ENCODE data around the gene ACO1.

The ACO1 gene

GRCh38 chr9:32424616-32425015 is 40.2 kb downstream of the ACO1 start:
- DNase-seq, result no peak

- DNase-seq, result no peak
Measured at GRCh38 chr9:32426278-32426939, 42.0 kb downstream of the ACO1 start.

GRCh38 chr9:32427111-32427873 is 42.8 kb downstream of the ACO1 start:
- DNase-seq, result no peak

- DNase-seq, result no peak
Measured at GRCh38 chr9:32430720-32431119, 46.3 kb downstream of the ACO1 start.

- no peak for DNase-seq
Measured at GRCh38 chr9:32431196-32431595, 46.8 kb downstream of the ACO1 start.

- peak; percentile 31 for DNase-seq
Measured at GRCh38 chr9:32431940-32432555, 47.6 kb downstream of the ACO1 start.

- DNase-seq, result no peak
Measured at GRCh38 chr9:32434892-32435291, 50.4 kb downstream of the ACO1 start.

GRCh38 chr9:32441678-32442077 is 57.2 kb downstream of the ACO1 start:
- DNase-seq, result no peak

GRCh38 chr9:32442433-32442832 is 58.0 kb downstream of the ACO1 start:
- no peak for DNase-seq

- DNase-seq, result no peak
Measured at GRCh38 chr9:32449969-32450368, 65.5 kb downstream of the ACO1 start.

GRCh38 chr9:32454280-32454679 is 69.8 kb downstream of the ACO1 start:
- DNase-seq, result no peak

GRCh38 chr9:32455738-32456137 is 71.3 kb downstream of the ACO1 start:
- no peak for DNase-seq

- DNase-seq, result no peak
Measured at GRCh38 chr9:32456564-32456963, 72.1 kb downstream of the ACO1 start.

- no peak for DNase-seq
Measured at GRCh38 chr9:32463500-32464293, 79.3 kb downstream of the ACO1 start.

- no peak for DNase-seq
Measured at GRCh38 chr9:32468740-32469139, 84.3 kb downstream of the ACO1 start.

- DNase-seq, result no peak
Measured at GRCh38 chr9:32472344-32472743, 87.9 kb downstream of the ACO1 start.

GRCh38 chr9:32483343-32483742 is 98.9 kb downstream of the ACO1 start:
- no peak for DNase-seq

GRCh38 chr9:32486839-32487562 is 102.6 kb downstream of the ACO1 start:
- DNase-seq, result no peak

GRCh38 chr9:32487981-32488380 is 103.5 kb downstream of the ACO1 start:
- DNase-seq, result no peak

GRCh38 chr9:32490601-32491000 is 106.2 kb downstream of the ACO1 start:
- no peak for DNase-seq

GRCh38 chr9:32497921-32498320 is 113.5 kb downstream of the ACO1 start:
- no peak for DNase-seq

GRCh38 chr9:32500768-32501167 is 116.3 kb downstream of the ACO1 start:
- no peak for DNase-seq

- no peak for DNase-seq
Measured at GRCh38 chr9:32501868-32502267, 117.4 kb downstream of the ACO1 start.
